CD4-positive, alpha-beta T cell (primary cell): ENCODE measurements around the gene ACTR3. TPM values are rescaled to one million over a fixed set of nuclear protein-coding genes. Genes with fewer than 3 reads are reported as not detected.
"Not testable (repeated sequence)": the region's sequence is repeated elsewhere in the genome, so short reads cannot be mapped to it uniquely, and the experiment has no call there.

Experiments
- ATAC-seq: fragments of 200-7000 bp; cut with Tn5 transposase; one replicate; pipeline ENCODE4 v1.10.0; 2022; ENCODE audit warnings: mild to moderate bottlenecking; ENCODE audit not compliant: poor library complexity
- CTCF ChIA-PET: fragments of 350-600 bp; sonication (Branson Sonifier 250); formaldehyde crosslinking; loops from one replicate; lab custom pipeline; 2021; ENCODE audit warnings: antibody characterized with exemption, inconsistent platforms; lab: Charles Lee
- POLR2A ChIA-PET: fragments of 350-600 bp; sonication (Branson Sonifier 250); formaldehyde crosslinking; loops from one replicate; lab custom pipeline; 2021; ENCODE audit warnings: antibody characterized with exemption, inconsistent platforms; lab: Charles Lee
- DNase-seq, 14 experiments: peaks; one replicate each; pipeline ENCODE4 v3.0.0-alpha.2; 2013 to 2020; ENCODE audit warnings: mixed read lengths in 2 of 14
- H3K27ac ChIP-seq, 2 donors: one replicate each; pipeline versions ENCODE4 v1.5.1 to v1.7.0; 2013; ENCODE audit warnings: low read length in 2 of 2, low read depth in 1 of 2, mild to moderate bottlenecking in 1 of 2
- H3K27me3 ChIP-seq, 2 experiments: 1 replicate in 1 of 2; 2 replicates in 1 of 2; pipeline versions ENCODE4 v1.6.1 to v1.7.0; 2013; ENCODE audit warnings: low read length in 2 of 2, control low read depth in 1 of 2, mild to moderate bottlenecking in 1 of 2, moderate library complexity in 1 of 2; ENCODE audit not compliant: insufficient read depth in 2 of 2, control insufficient read depth in 1 of 2
- H3K36me3 ChIP-seq: one replicate; pipeline ENCODE4 v1.6.1; 2013; ENCODE audit warnings: low read length, control low read depth; ENCODE audit not compliant: insufficient read depth
- H3K4me1 ChIP-seq: one replicate; pipeline ENCODE4 v1.6.1; 2013; ENCODE audit warnings: low read length, control low read depth; ENCODE audit not compliant: insufficient read depth
- H3K4me3 ChIP-seq: one replicate; pipeline ENCODE4 v1.5.1; 2013; ENCODE audit warnings: mild to moderate bottlenecking, low read length, moderate library complexity
- H3K9me3 ChIP-seq, 2 experiments: 1 replicate in 1 of 2; 2 replicates in 1 of 2; pipeline versions ENCODE4 v1.6.1 to v1.7.0; 2013; ENCODE audit warnings: low read length in 2 of 2, mild to moderate bottlenecking in 2 of 2, control low read depth in 1 of 2, moderate library complexity in 1 of 2; ENCODE audit not compliant: control insufficient read depth in 1 of 2, insufficient read depth in 1 of 2
- H3K27ac Mint-ChIP-seq: one replicate; pipeline ENCODE4 v1.8.0; 2020; ENCODE audit warnings: mixed read lengths
- H3K27me3 Mint-ChIP-seq: one replicate; pipeline ENCODE4 v1.8.0; 2021; ENCODE audit warnings: mixed read lengths
- H3K36me3 Mint-ChIP-seq: one replicate; pipeline ENCODE4 v1.8.0; 2021; ENCODE audit warnings: low read depth, mixed read lengths
- H3K4me1 Mint-ChIP-seq: one replicate; pipeline ENCODE4 v1.8.0; 2021; ENCODE audit warnings: low read depth, mixed read lengths
- H3K4me3 Mint-ChIP-seq: one replicate; pipeline ENCODE4 v1.8.0; 2020; ENCODE audit warnings: mild to moderate bottlenecking, mixed read lengths
- H3K9me3 Mint-ChIP-seq: one replicate; pipeline ENCODE4 v1.8.0; 2020; ENCODE audit warnings: mixed read lengths
- CTCF ChIP-seq: fragments of 200-600 bp; IDR thresholded peaks from one replicate; pipeline ENCODE4 v1.8.0; 2022; ENCODE audit warnings: antibody characterized with exemption, mild to moderate bottlenecking
- intact Hi-C, 2 experiments: fragments of 100-400 bp; cut with DNase I in 1 of 2; cut with micrococcal nuclease in 1 of 2; formaldehyde crosslinking; loops; one replicate each; pipeline versions ENCODE4 v1.15.1 to v1.9.0; 2023 to 2025; cut with DNase I, micrococcal nuclease
- polyA plus RNA-seq, 2 donors: library from polyadenylated mRNA; unstranded; fragments of 120-200 nt; gene quantifications; one replicate each; pipeline ENCODE4 v1.2.1, GENCODE V29; 2013
- total RNA-seq, 174 experiments: library from RNA in 2 of 174; stranded (reverse) in 2 of 174; gene quantifications; one replicate each; pipeline ENCODE4 v1.2.3 and lab custom pipeline; 2021 to 2026

ACTR3 gene
- total RNA-seq (100 to 1,000 TPM; 118 to 123 TPM), total RNA-seq (lab: John Stamatoyannopoulos, UW) (205 to 887 (median 379) reads per million in 172 experiments)
- 323 TPM for polyA plus RNA-seq (2013, experiment 1 of 2)
- polyA plus RNA-seq (2013, experiment 2 of 2) = 333 TPM

GRCh38 chr2:113889471-113890252 lies at the start of gene ACTR3:
Gene ACTR3, plus strand, starts transcription at chr2:113890089. Its CDS starts 191 bp downstream, at chr2:113890280.
- intact Hi-C loops = loop anchor here (1.0 to 10.0 kb wide), 8 partner anchors 13 to 1705 kb away; partner anchors contain the start of genes SLC35F5 (in 2 of the 2) and TTL (in 1 of the 2)
- H3K27me3 Mint-ChIP-seq = no peaks in the 10 kb centered on the region
- peaks cover 40% of the 10 kb centered on the region for H3K4me1 ChIP-seq
- peak within 1 kb of the TSS; percentile 96 to 98 for H3K27ac ChIP-seq
- ChIA-PET POLR2A (interaction anchor here (0.6 to 4.1 kb wide), 9 partner anchors 10 to 171 kb away, joined by 3 to 48 read pairs (median 4); partner anchors contain the start of gene SLC35F5), CTCF (interaction anchor here (1.8 to 1.9 kb wide), 2 partner anchors 11 to 24 kb away, joined by 4 to 5 read pairs; no protein-coding TSS in a partner anchor)
- ATAC-seq (peak; percentile 84), DNase-seq (peak; percentile 96 to 99 (median 97))
- peaks cover 85% of the 10 kb centered on the region for H3K4me1 Mint-ChIP-seq
- H3K36me3 Mint-ChIP-seq = peaks cover 53% of the 10 kb centered on the region
- no peaks in the 10 kb centered on the region for H3K9me3 Mint-ChIP-seq
- H3K27me3 ChIP-seq = no peaks in the 10 kb centered on the region
- H3K4me3 ChIP-seq = peak within 1 kb of the TSS; percentile 86
- H3K4me3 Mint-ChIP-seq = peak within 1 kb of the TSS; percentile 98
- H3K36me3 ChIP-seq = peaks cover 7% of the 10 kb centered on the region
- H3K9me3 ChIP-seq = no peaks in the 10 kb centered on the region
- no peak for TF ChIP-seq CTCF
- H3K27ac Mint-ChIP-seq = peak within 1 kb of the TSS; percentile 94

- ATAC-seq (no peak), DNase-seq (no peak)
- Histone ChIP-seq H3K9me3 (no peaks in the 10 kb centered on the region), H3K27me3 (no peaks in the 10 kb centered on the region), H3K4me1 (no peaks in the 10 kb centered on the region), H3K36me3 (peaks cover 4% of the 10 kb centered on the region), H3K4me3 (no peak overlapping the region), H3K27ac (no peak overlapping the region)
- H3K9me3 Mint-ChIP-seq = no peaks in the 10 kb centered on the region
- H3K4me1 Mint-ChIP-seq = no peaks in the 10 kb centered on the region
- intact Hi-C loops = no loop called here
- ChIA-PET CTCF (no interaction called here), POLR2A (no interaction called here)
- peaks cover 47% of the 10 kb centered on the region for H3K36me3 Mint-ChIP-seq
- no peak for TF ChIP-seq CTCF
- no peak overlapping the region for H3K27ac Mint-ChIP-seq
- no peaks in the 10 kb centered on the region for H3K27me3 Mint-ChIP-seq
- H3K4me3 Mint-ChIP-seq = no peak overlapping the region
Observed at GRCh38 chr2:113840518-113840917, 49.4 kb upstream of the ACTR3 start.

- Histone ChIP-seq H3K4me1 (no peaks in the 10 kb centered on the region), H3K36me3 (peaks cover 4% of the 10 kb centered on the region), H3K27me3 (no peaks in the 10 kb centered on the region), H3K27ac (no peak overlapping the region), H3K4me3 (no peak overlapping the region), H3K9me3 (no peaks in the 10 kb centered on the region)
- Mint-ChIP-seq H3K27me3 (no peaks in the 10 kb centered on the region), H3K4me1 (no peaks in the 10 kb centered on the region), H3K27ac (no peak overlapping the region), H3K36me3 (peaks cover 72% of the 10 kb centered on the region), H3K9me3 (peaks cover 4% of the 10 kb centered on the region), H3K4me3 (no peak overlapping the region)
- CTCF ChIA-PET = no interaction called here
- POLR2A ChIA-PET = no interaction called here
- DNase-seq (no peak), ATAC-seq (no peak)
- TF ChIP-seq CTCF = no peak
- intact Hi-C loops = no loop called here
Observed at GRCh38 chr2:113842919-113843736, 46.8 kb upstream of the ACTR3 start.

- H3K36me3 ChIP-seq, POLR2A ChIA-PET, H3K27me3 Mint-ChIP-seq, H3K9me3 ChIP-seq, DNase-seq, ATAC-seq, H3K4me3 Mint-ChIP-seq, H3K4me3 ChIP-seq, H3K4me1 Mint-ChIP-seq, CTCF ChIA-PET, H3K4me1 ChIP-seq, H3K27ac ChIP-seq, intact Hi-C loops, H3K9me3 Mint-ChIP-seq, H3K27me3 ChIP-seq, H3K27ac Mint-ChIP-seq: not testable (repeated sequence)
- H3K36me3 Mint-ChIP-seq = peaks cover 74% of the 10 kb centered on the region
Observed at GRCh38 chr2:113843737-113844050, 46.2 kb upstream of the ACTR3 start.
